B cell (primary cell): ENCODE data around the gene NKX2-3.

Experiments
- CTCF ChIP-seq: fragments of 200-600 bp; IDR thresholded peaks from one replicate; pipeline ENCODE4 v1.8.0; 2022; ENCODE audit warnings: antibody characterized with exemption, mild to moderate bottlenecking
- EZH2 ChIP-seq: IDR thresholded peaks from 2 replicates; pipeline ENCODE4 v1.6.1; 2012; ENCODE audit warnings: borderline replicate concordance, low read depth, mild to moderate bottlenecking, moderate library complexity, low read length; ENCODE audit not compliant: insufficient read depth, poor library complexity, severe bottlenecking

DNA sequence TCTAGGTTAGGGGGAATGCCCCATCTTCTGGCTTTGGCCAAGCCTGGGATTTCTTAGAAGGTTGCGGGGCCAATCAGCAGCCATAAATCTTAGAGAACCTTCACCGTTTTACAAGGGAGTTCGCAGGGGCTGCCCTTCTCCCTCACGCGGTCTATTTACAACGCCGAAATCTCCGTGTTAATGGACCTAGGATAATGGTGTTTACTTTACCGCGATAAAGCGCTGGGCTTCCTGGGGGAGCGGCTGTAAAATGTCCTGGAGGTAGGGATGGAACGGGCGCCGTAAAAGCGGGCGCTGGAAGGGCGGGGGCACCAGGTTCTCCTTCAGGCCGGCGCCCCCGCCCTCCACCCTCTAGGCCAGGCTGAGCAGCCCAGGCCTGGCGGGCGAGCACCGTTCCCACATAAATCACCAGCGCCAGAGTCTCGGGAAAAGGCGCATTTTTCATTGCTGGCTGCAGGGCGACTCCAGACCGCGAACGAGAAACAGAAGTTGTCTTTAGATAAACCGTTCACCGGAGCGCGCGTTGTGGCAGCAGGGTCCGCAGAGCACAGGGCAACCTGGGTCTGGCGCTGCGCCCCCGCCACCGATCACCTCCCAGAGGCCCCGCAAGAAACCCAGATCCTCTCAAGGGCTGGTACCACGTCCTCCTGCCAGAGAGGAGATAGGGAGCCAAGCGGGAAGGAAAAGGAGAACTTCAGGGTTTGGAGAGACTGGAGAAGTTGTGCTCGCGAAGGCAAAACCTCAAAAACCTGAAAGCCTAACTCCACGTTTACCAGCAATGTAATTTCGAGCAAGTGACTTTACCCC is 12.5 kb upstream of the NKX2-3 start:
- TF ChIP-seq CTCF (no peak), EZH2 (no peak)
